Peyer's patch (tissue), 4 donors: ENCODE data around the gene NEAT1. TPM values are rescaled to one million over a fixed set of nuclear protein-coding genes. Genes with fewer than 3 reads are reported as not detected.

Experiments
- DNase-seq, 3 donors: peaks; one replicate each; pipeline ENCODE4 v3.0.0-alpha.2; 2017 to 2019
- H3K27ac ChIP-seq, 4 donors: fragments of 200-600 bp; sonication (generic); one replicate each; pipeline ENCODE4 v1.5.1; 2016 to 2019
- H3K27me3 ChIP-seq, 2 donors: fragments of 200-600 bp; sonication (generic); one replicate each; pipeline ENCODE4 v1.5.1; 2019
- H3K36me3 ChIP-seq, 3 donors: fragments of 200-600 bp; sonication (generic); one replicate each; pipeline ENCODE4 v1.5.1; 2016 to 2019
- H3K4me1 ChIP-seq, 4 donors: fragments of 200-600 bp; sonication (generic); one replicate each; pipeline ENCODE4 v1.5.1; 2016 to 2019
- H3K4me3 ChIP-seq, 4 donors: fragments of 200-600 bp; sonication (generic); 1 replicate in 3 of 4; 2 replicates in 1 of 4; pipeline ENCODE4 v1.5.1; 2016 to 2019; ENCODE audit warnings: mild to moderate bottlenecking in 1 of 4
- H3K9me3 ChIP-seq, 4 donors: fragments of 200-600 bp; sonication (generic); one replicate each; pipeline ENCODE4 v1.5.1; 2016 to 2019; ENCODE audit warnings: mild to moderate bottlenecking in 1 of 4
- POLR2A ChIP-seq, 2 donors: fragments of 450-650 bp; IDR thresholded peaks; one replicate each; pipeline ENCODE4 v1.5.1; 2017; ENCODE audit warnings: antibody characterized with exemption in 2 of 2, mild to moderate bottlenecking in 2 of 2, moderate library complexity in 2 of 2
- total RNA-seq, 4 donors: library from RNA; depleted of rRNA; stranded (reverse); fragments of >200 nt; gene quantifications; one replicate each; pipeline ENCODE4 v1.1.0, GENCODE V29; 2016
- TF ChIP-seq, protein P1 (sequence below), 6 experiments: fragments of 450-650 bp in 4 of 6; fragments of 200-600 bp in 2 of 6; sonication (generic) in 1 of 6; IDR thresholded peaks; one replicate each; pipeline ENCODE4 v1.5.1; 2017 to 2019; ENCODE audit warnings: antibody characterized with exemption in 6 of 6, mild to moderate bottlenecking in 3 of 6, moderate library complexity in 1 of 6

NEAT1 gene
- total RNA-seq, 4 donors from 2014 or later, result 705 to 1,411 (median 1,064) TPM

GRCh38 chr11:65392186-65392829 lies 30.3 kb upstream of the NEAT1 start:
- TF ChIP-seq, protein P1, sequence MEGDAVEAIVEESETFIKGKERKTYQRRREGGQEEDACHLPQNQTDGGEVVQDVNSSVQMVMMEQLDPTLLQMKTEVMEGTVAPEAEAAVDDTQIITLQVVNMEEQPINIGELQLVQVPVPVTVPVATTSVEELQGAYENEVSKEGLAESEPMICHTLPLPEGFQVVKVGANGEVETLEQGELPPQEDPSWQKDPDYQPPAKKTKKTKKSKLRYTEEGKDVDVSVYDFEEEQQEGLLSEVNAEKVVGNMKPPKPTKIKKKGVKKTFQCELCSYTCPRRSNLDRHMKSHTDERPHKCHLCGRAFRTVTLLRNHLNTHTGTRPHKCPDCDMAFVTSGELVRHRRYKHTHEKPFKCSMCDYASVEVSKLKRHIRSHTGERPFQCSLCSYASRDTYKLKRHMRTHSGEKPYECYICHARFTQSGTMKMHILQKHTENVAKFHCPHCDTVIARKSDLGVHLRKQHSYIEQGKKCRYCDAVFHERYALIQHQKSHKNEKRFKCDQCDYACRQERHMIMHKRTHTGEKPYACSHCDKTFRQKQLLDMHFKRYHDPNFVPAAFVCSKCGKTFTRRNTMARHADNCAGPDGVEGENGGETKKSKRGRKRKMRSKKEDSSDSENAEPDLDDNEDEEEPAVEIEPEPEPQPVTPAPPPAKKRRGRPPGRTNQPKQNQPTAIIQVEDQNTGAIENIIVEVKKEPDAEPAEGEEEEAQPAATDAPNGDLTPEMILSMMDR (IDR thresholded peaks at IDR 0.05), result no peak
- TF ChIP-seq POLR2A (IDR thresholded peaks at IDR 0.05), result no peak
- Histone ChIP-seq H3K36me3 (peaks cover 0 to 70% (median 0%) of the 10 kb centered on the region in 3 donors), H3K27ac (peak overlapping the region in 1 of 4 donors; percentile 35), H3K4me1 (peaks cover 3 to 38% (median 25%) of the 10 kb centered on the region in 4 donors), H3K27me3 (no peaks in the 10 kb centered on the region), H3K9me3 (no peaks in the 10 kb centered on the region), H3K4me3 (no peak overlapping the region)
- no peak for DNase-seq

DNA sequence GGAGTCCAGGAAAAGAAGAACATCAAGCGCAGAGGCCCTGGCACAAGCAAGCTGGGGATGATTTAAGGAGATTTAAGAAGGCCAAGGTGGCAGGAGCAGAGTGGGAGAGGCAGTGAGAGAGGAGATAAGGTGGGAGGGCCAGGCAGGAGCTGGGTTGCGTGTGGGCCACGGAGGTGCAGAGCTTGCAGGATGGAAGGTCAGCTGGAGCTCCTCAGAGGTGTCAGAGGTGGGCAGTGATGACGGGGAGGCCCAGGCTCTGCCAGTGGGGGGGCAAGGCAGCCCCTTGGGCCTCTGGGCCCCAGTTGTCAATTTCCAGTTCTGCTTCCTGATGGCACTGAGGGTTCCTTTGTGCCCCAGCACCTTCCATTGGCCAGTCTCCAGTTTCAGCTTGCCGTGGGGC lies 29.7 kb upstream of the NEAT1 start:
- Histone ChIP-seq H3K36me3 (peaks cover 0 to 75% (median 0%) of the 10 kb centered on the region in 3 donors), H3K4me1 (peaks cover 3 to 32% (median 20%) of the 10 kb centered on the region in 4 donors), H3K27ac (no peak overlapping the region), H3K4me3 (no peak overlapping the region), H3K27me3 (no peaks in the 10 kb centered on the region), H3K9me3 (no peaks in the 10 kb centered on the region)
- no peak for TF ChIP-seq POLR2A (IDR thresholded peaks at IDR 0.05)
- TF ChIP-seq, protein P1 (IDR thresholded peaks at IDR 0.05), result no peak
- DNase-seq, result no peak

- Histone ChIP-seq H3K4me3 (no peak overlapping the region), H3K36me3 (peaks cover 0 to 82% (median 0%) of the 10 kb centered on the region in 3 donors), H3K27ac (no peak overlapping the region), H3K4me1 (peaks cover 3 to 25% (median 13%) of the 10 kb centered on the region in 4 donors), H3K27me3 (no peaks in the 10 kb centered on the region), H3K9me3 (no peaks in the 10 kb centered on the region)
- TF ChIP-seq, protein P1 (IDR thresholded peaks at IDR 0.05), result no peak
- TF ChIP-seq POLR2A (IDR thresholded peaks at IDR 0.05), result no peak
- DNase-seq, result no peak
Observed at GRCh38 chr11:65393513-65394079, 29.0 kb upstream of the NEAT1 start.

DNA sequence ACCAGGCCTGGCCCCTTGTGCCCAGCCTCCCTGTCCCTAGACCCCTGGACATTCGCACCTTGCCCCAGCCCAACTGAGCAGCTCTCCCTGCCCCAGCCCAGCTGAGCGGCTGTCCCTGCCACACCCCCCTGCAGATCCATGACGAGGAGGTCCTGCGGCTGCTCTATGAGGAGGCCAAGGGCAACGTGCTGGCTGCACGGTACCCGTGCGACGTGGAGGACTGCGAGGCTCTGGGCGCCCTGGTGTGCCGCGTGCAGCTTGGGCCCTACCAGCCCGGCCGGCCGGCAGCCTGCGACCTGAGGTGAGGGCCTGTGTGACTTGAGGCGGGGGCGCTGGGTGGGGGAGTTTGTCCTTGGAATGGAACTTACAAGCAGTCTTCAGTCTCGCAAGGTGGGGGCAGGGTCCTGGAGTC lies 28.5 kb upstream of the NEAT1 start:
- Histone ChIP-seq H3K27me3 (no peaks in the 10 kb centered on the region), H3K4me3 (no peak overlapping the region), H3K36me3 (peaks cover 0 to 87% (median 0%) of the 10 kb centered on the region in 3 donors), H3K4me1 (peaks cover 0 to 20% (median 9%) of the 10 kb centered on the region in 4 donors), H3K27ac (no peak overlapping the region), H3K9me3 (no peaks in the 10 kb centered on the region)
- TF ChIP-seq POLR2A (IDR thresholded peaks at IDR 0.05), result no peak
- TF ChIP-seq, protein P1 (IDR thresholded peaks at IDR 0.05), result no peak
- DNase-seq, result no peak

- peaks cover 0 to 13% (median 2%) of the 10 kb centered on the region in 4 donors for H3K4me1 ChIP-seq
- no peaks in the 10 kb centered on the region for H3K27me3 ChIP-seq
- H3K9me3 ChIP-seq, result no peaks in the 10 kb centered on the region
- TF ChIP-seq, protein P1 (IDR thresholded peaks at IDR 0.05), result no peak
- no peak for DNase-seq
- no peak overlapping the region for H3K27ac ChIP-seq
- H3K4me3 ChIP-seq, result no peak overlapping the region
- peaks cover 0 to 91% (median 0%) of the 10 kb centered on the region in 3 donors for H3K36me3 ChIP-seq
Observed at GRCh38 chr11:65395961-65396530, 26.6 kb upstream of the NEAT1 start.
